ENCODE data around the gene TRPM3. TPM values are rescaled to one million over a fixed set of nuclear protein-coding genes. Genes with fewer than 3 reads are reported as not detected.

Gene TRPM3
- total RNA-seq, 1 donor from 2014 or later: 0.35 TPM

- Histone ChIP-seq H3K4me3 (no peak overlapping the region), H3K27me3 (no peaks in the 10 kb centered on the region), H3K9me3 (no peaks in the 10 kb centered on the region), H3K4me1 (no peaks in the 10 kb centered on the region), H3K27ac (no peak overlapping the region), H3K36me3 (no peaks in the 10 kb centered on the region)
- TF ChIP-seq CTCF (IDR thresholded peaks at IDR 0.05): no peak
- no peak for ATAC-seq
- DNase-seq: no peak
- intact Hi-C loops (cut with DNase I): no loop called here
Measured at GRCh38 chr9:70683841-70684240, 437.6 kb downstream of the TRPM3 start.

GRCh38 chr9:70682298-70682697 lies 439.1 kb downstream of the TRPM3 start:
- ATAC-seq: no peak
- DNase-seq: no peak
- H3K27ac ChIP-seq: no peak overlapping the region
- no peaks in the 10 kb centered on the region for H3K9me3 ChIP-seq
- no peak overlapping the region for H3K4me3 ChIP-seq
- no peaks in the 10 kb centered on the region for H3K36me3 ChIP-seq
- intact Hi-C loops (cut with DNase I): no loop called here
- H3K27me3 ChIP-seq: no peaks in the 10 kb centered on the region
- no peak for TF ChIP-seq CTCF (IDR thresholded peaks at IDR 0.05)
- no peaks in the 10 kb centered on the region for H3K4me1 ChIP-seq

GRCh38 chr9:70679845-70680244 lies 441.6 kb downstream of the TRPM3 start:
- no peak overlapping the region for H3K4me3 ChIP-seq
- H3K4me1 ChIP-seq: no peaks in the 10 kb centered on the region
- TF ChIP-seq CTCF (IDR thresholded peaks at IDR 0.05): no peak
- H3K27me3 ChIP-seq: no peaks in the 10 kb centered on the region
- intact Hi-C loops (cut with DNase I): no loop called here
- DNase-seq: no peak
- no peaks in the 10 kb centered on the region for H3K36me3 ChIP-seq
- H3K9me3 ChIP-seq: no peaks in the 10 kb centered on the region
- ATAC-seq: no peak
- no peak overlapping the region for H3K27ac ChIP-seq

GRCh38 chr9:70678153-70678552 lies 443.3 kb downstream of the TRPM3 start:
- Histone ChIP-seq H3K36me3 (no peaks in the 10 kb centered on the region), H3K4me3 (no peak overlapping the region), H3K4me1 (no peaks in the 10 kb centered on the region), H3K9me3 (no peaks in the 10 kb centered on the region), H3K27me3 (no peaks in the 10 kb centered on the region), H3K27ac (no peak overlapping the region)
- no peak for TF ChIP-seq CTCF (IDR thresholded peaks at IDR 0.05)
- ATAC-seq (no peak), DNase-seq (no peak)
- intact Hi-C loops (cut with DNase I): no loop called here

- H3K36me3 ChIP-seq: no peaks in the 10 kb centered on the region
- H3K9me3 ChIP-seq: no peaks in the 10 kb centered on the region
- H3K27me3 ChIP-seq: no peaks in the 10 kb centered on the region
- no peak overlapping the region for H3K4me3 ChIP-seq
- intact Hi-C loops (cut with DNase I): no loop called here
- ATAC-seq (peak; percentile 45), DNase-seq (no peak)
- H3K27ac ChIP-seq: no peak overlapping the region
- no peaks in the 10 kb centered on the region for H3K4me1 ChIP-seq
- TF ChIP-seq CTCF (IDR thresholded peaks at IDR 0.05): no peak
Measured at GRCh38 chr9:70677055-70677735, 444.2 kb downstream of the TRPM3 start.

Data from upper lobe of right lung (tissue), 1 donor.